Stimulated activated memory B cell treated with anti-CD40 and anti-IgM and Interleukin-4, amounts not matched to agents 10 μg/mL and 1 μg/mL and 100 μg/mL, for 72 hours (primary cell): ENCODE results near the gene IL1RAPL2.

ENCODE experiments used
- ATAC-seq: fragments of 150-1000 bp; cut with Tn5 transposase; 2 replicates; pipeline ENCODE4 v1.10.0; 2021
- H3K27ac Mint-ChIP-seq: one replicate; pipeline ENCODE4 v1.8.0; 2022; ENCODE audit warnings: mild to moderate bottlenecking, mixed read lengths
- H3K27me3 Mint-ChIP-seq: one replicate; pipeline ENCODE4 v1.8.0; 2022; ENCODE audit warnings: mixed read lengths
- H3K36me3 Mint-ChIP-seq: one replicate; pipeline ENCODE4 v1.8.0; 2022; ENCODE audit warnings: mixed read lengths
- H3K4me1 Mint-ChIP-seq: one replicate; pipeline ENCODE4 v1.8.0; 2022; ENCODE audit warnings: mixed read lengths
- H3K4me3 Mint-ChIP-seq: one replicate; pipeline ENCODE4 v1.8.0; 2022; ENCODE audit warnings: mild to moderate bottlenecking, moderate library complexity, mixed read lengths
- H3K9me3 Mint-ChIP-seq: one replicate; pipeline ENCODE4 v1.8.0; 2022; ENCODE audit warnings: mixed read lengths

The IL1RAPL2 gene

GRCh38 chrX:105477351-105477750 is 911.4 kb downstream of the IL1RAPL2 start:
- Mint-ChIP-seq H3K27ac (no peak overlapping the region), H3K27me3 (no peaks in the 10 kb centered on the region), H3K36me3 (no peaks in the 10 kb centered on the region), H3K9me3 (no peaks in the 10 kb centered on the region), H3K4me1 (no peaks in the 10 kb centered on the region), H3K4me3 (no peak overlapping the region)
- ATAC-seq, result no peak

- H3K27me3 Mint-ChIP-seq, result no peaks in the 10 kb centered on the region
- ATAC-seq, result no peak
- no peaks in the 10 kb centered on the region for H3K36me3 Mint-ChIP-seq
- H3K27ac Mint-ChIP-seq, result no peak overlapping the region
- H3K4me3 Mint-ChIP-seq, result no peak overlapping the region
- H3K4me1 Mint-ChIP-seq, result no peaks in the 10 kb centered on the region
- peaks cover 3% of the 10 kb centered on the region for H3K9me3 Mint-ChIP-seq
Measured at GRCh38 chrX:105480646-105481310, 914.8 kb downstream of the IL1RAPL2 start.

GRCh38 chrX:105483011-105483410 is 917.0 kb downstream of the IL1RAPL2 start:
- Mint-ChIP-seq H3K9me3 (peaks cover 3% of the 10 kb centered on the region), H3K4me1 (no peaks in the 10 kb centered on the region), H3K27ac (no peak overlapping the region), H3K36me3 (no peaks in the 10 kb centered on the region), H3K27me3 (no peaks in the 10 kb centered on the region), H3K4me3 (no peak overlapping the region)
- no peak for ATAC-seq

GRCh38 chrX:105488716-105489115 is 922.7 kb downstream of the IL1RAPL2 start:
- H3K36me3 Mint-ChIP-seq, result no peaks in the 10 kb centered on the region
- no peaks in the 10 kb centered on the region for H3K9me3 Mint-ChIP-seq
- no peak for ATAC-seq
- no peak overlapping the region for H3K27ac Mint-ChIP-seq
- no peak overlapping the region for H3K4me3 Mint-ChIP-seq
- H3K4me1 Mint-ChIP-seq, result no peaks in the 10 kb centered on the region
- no peaks in the 10 kb centered on the region for H3K27me3 Mint-ChIP-seq

GRCh38 chrX:105495376-105495775 is 929.4 kb downstream of the IL1RAPL2 start:
- H3K27me3 Mint-ChIP-seq, result no peaks in the 10 kb centered on the region
- H3K27ac Mint-ChIP-seq, result no peak overlapping the region
- H3K4me3 Mint-ChIP-seq, result no peak overlapping the region
- ATAC-seq, result no peak
- no peaks in the 10 kb centered on the region for H3K9me3 Mint-ChIP-seq
- no peaks in the 10 kb centered on the region for H3K36me3 Mint-ChIP-seq
- no peaks in the 10 kb centered on the region for H3K4me1 Mint-ChIP-seq

GRCh38 chrX:105502336-105502735 is 936.3 kb downstream of the IL1RAPL2 start:
- Mint-ChIP-seq H3K36me3 (no peaks in the 10 kb centered on the region), H3K4me1 (no peaks in the 10 kb centered on the region), H3K27me3 (no peaks in the 10 kb centered on the region), H3K9me3 (peaks cover 3% of the 10 kb centered on the region), H3K27ac (no peak overlapping the region), H3K4me3 (no peak overlapping the region)
- ATAC-seq, result no peak

GRCh38 chrX:105515561-105515960 is 949.6 kb downstream of the IL1RAPL2 start:
- no peak for ATAC-seq
- H3K9me3 Mint-ChIP-seq, result peaks cover 8% of the 10 kb centered on the region
- no peaks in the 10 kb centered on the region for H3K36me3 Mint-ChIP-seq
- no peak overlapping the region for H3K4me3 Mint-ChIP-seq
- H3K4me1 Mint-ChIP-seq, result no peaks in the 10 kb centered on the region
- no peaks in the 10 kb centered on the region for H3K27me3 Mint-ChIP-seq
- H3K27ac Mint-ChIP-seq, result no peak overlapping the region

- Mint-ChIP-seq H3K27me3 (no peaks in the 10 kb centered on the region), H3K36me3 (no peaks in the 10 kb centered on the region), H3K4me1 (no peaks in the 10 kb centered on the region), H3K27ac (no peak overlapping the region), H3K9me3 (no peaks in the 10 kb centered on the region), H3K4me3 (no peak overlapping the region)
- ATAC-seq, result no peak
Measured at GRCh38 chrX:105526431-105526830, 960.4 kb downstream of the IL1RAPL2 start.

GRCh38 chrX:105527759-105528158 is 961.8 kb downstream of the IL1RAPL2 start:
- Mint-ChIP-seq H3K4me1 (no peaks in the 10 kb centered on the region), H3K27ac (no peak overlapping the region), H3K36me3 (no peaks in the 10 kb centered on the region), H3K4me3 (no peak overlapping the region), H3K27me3 (no peaks in the 10 kb centered on the region), H3K9me3 (no peaks in the 10 kb centered on the region)
- no peak for ATAC-seq

- no peaks in the 10 kb centered on the region for H3K4me1 Mint-ChIP-seq
- H3K36me3 Mint-ChIP-seq, result no peaks in the 10 kb centered on the region
- ATAC-seq, result no peak
- H3K27me3 Mint-ChIP-seq, result no peaks in the 10 kb centered on the region
- no peaks in the 10 kb centered on the region for H3K9me3 Mint-ChIP-seq
- H3K4me3 Mint-ChIP-seq, result no peak overlapping the region
- no peak overlapping the region for H3K27ac Mint-ChIP-seq
Measured at GRCh38 chrX:105533951-105534350, 968.0 kb downstream of the IL1RAPL2 start.

GRCh38 chrX:105543283-105543682 is 977.3 kb downstream of the IL1RAPL2 start:
- no peak overlapping the region for H3K4me3 Mint-ChIP-seq
- no peak overlapping the region for H3K27ac Mint-ChIP-seq
- H3K27me3 Mint-ChIP-seq, result no peaks in the 10 kb centered on the region
- no peaks in the 10 kb centered on the region for H3K4me1 Mint-ChIP-seq
- no peaks in the 10 kb centered on the region for H3K36me3 Mint-ChIP-seq
- H3K9me3 Mint-ChIP-seq, result peaks cover 6% of the 10 kb centered on the region
- ATAC-seq, result no peak

GRCh38 chrX:105550043-105550663 is 984.2 kb downstream of the IL1RAPL2 start:
- no peaks in the 10 kb centered on the region for H3K4me1 Mint-ChIP-seq
- no peak for ATAC-seq
- no peaks in the 10 kb centered on the region for H3K36me3 Mint-ChIP-seq
- no peak overlapping the region for H3K27ac Mint-ChIP-seq
- no peak overlapping the region for H3K4me3 Mint-ChIP-seq
- no peaks in the 10 kb centered on the region for H3K27me3 Mint-ChIP-seq
- no peaks in the 10 kb centered on the region for H3K9me3 Mint-ChIP-seq

- Mint-ChIP-seq H3K27me3 (no peaks in the 10 kb centered on the region), H3K9me3 (no peaks in the 10 kb centered on the region), H3K36me3 (no peaks in the 10 kb centered on the region), H3K4me1 (no peaks in the 10 kb centered on the region), H3K27ac (no peak overlapping the region), H3K4me3 (no peak overlapping the region)
- ATAC-seq, result no peak
Measured at GRCh38 chrX:105552395-105552794, 986.4 kb downstream of the IL1RAPL2 start.

- no peaks in the 10 kb centered on the region for H3K36me3 Mint-ChIP-seq
- no peaks in the 10 kb centered on the region for H3K27me3 Mint-ChIP-seq
- H3K4me3 Mint-ChIP-seq, result no peak overlapping the region
- ATAC-seq, result no peak
- H3K4me1 Mint-ChIP-seq, result no peaks in the 10 kb centered on the region
- H3K27ac Mint-ChIP-seq, result no peak overlapping the region
- H3K9me3 Mint-ChIP-seq, result no peaks in the 10 kb centered on the region
Measured at GRCh38 chrX:105553118-105553517, 987.1 kb downstream of the IL1RAPL2 start.

GRCh38 chrX:105564501-105564900 is 998.5 kb downstream of the IL1RAPL2 start:
- H3K27ac Mint-ChIP-seq, result no peak overlapping the region
- no peaks in the 10 kb centered on the region for H3K4me1 Mint-ChIP-seq
- H3K27me3 Mint-ChIP-seq, result no peaks in the 10 kb centered on the region
- ATAC-seq, result no peak
- H3K36me3 Mint-ChIP-seq, result no peaks in the 10 kb centered on the region
- H3K4me3 Mint-ChIP-seq, result no peak overlapping the region
- peaks cover 12% of the 10 kb centered on the region for H3K9me3 Mint-ChIP-seq

- no peak for ATAC-seq
- Mint-ChIP-seq H3K4me1 (no peaks in the 10 kb centered on the region), H3K9me3 (peaks cover 9% of the 10 kb centered on the region), H3K36me3 (no peaks in the 10 kb centered on the region), H3K27ac (no peak overlapping the region), H3K27me3 (no peaks in the 10 kb centered on the region), H3K4me3 (no peak overlapping the region)
Measured at GRCh38 chrX:105565856-105566255, 999.9 kb downstream of the IL1RAPL2 start.
